Mesenchymal stem cell (in vitro differentiated cells and primary cell): ENCODE data around the gene SIT1. TPM values are rescaled to one million over a fixed set of nuclear protein-coding genes. Genes with fewer than 3 reads are reported as not detected.

Experiments used
- DNase-seq: peaks from one replicate; pipeline ENCODE4 v3.0.0-alpha.2; 2013
- H2AFZ ChIP-seq: one replicate; pipeline ENCODE4 v1.6.1; 2013; ENCODE audit warnings: low read depth, mild to moderate bottlenecking, control low read depth, inconsistent platforms, low read length, moderate library complexity
- H2AK5ac ChIP-seq: 2 replicates; pipeline ENCODE4 v1.6.1; 2013; ENCODE audit warnings: low read length, moderate library complexity, mild to moderate bottlenecking, inconsistent platforms; ENCODE audit not compliant: severe bottlenecking
- H2BK120ac ChIP-seq: one replicate; pipeline ENCODE4 v1.6.1; 2013; ENCODE audit warnings: low read depth, mild to moderate bottlenecking, inconsistent platforms, low read length, moderate library complexity
- H2BK12ac ChIP-seq, 2 experiments: one replicate each; pipeline ENCODE4 v1.6.1; 2013; ENCODE audit warnings: inconsistent platforms in 2 of 2, low read length in 2 of 2, mild to moderate bottlenecking in 2 of 2, moderate library complexity in 2 of 2, control low read depth in 1 of 2
- H2BK15ac ChIP-seq: one replicate; pipeline ENCODE4 v1.6.1; 2013; ENCODE audit warnings: mild to moderate bottlenecking, low read depth, inconsistent platforms; ENCODE audit not compliant: poor library complexity, severe bottlenecking
- H2BK5ac ChIP-seq: 2 replicates; pipeline ENCODE4 v1.6.1; 2013; ENCODE audit warnings: low read depth, mild to moderate bottlenecking, low read length, control low read depth, inconsistent platforms; ENCODE audit not compliant: poor library complexity, severe bottlenecking
- H3K14ac ChIP-seq, 2 experiments: one replicate each; pipeline ENCODE4 v1.6.1; 2013; ENCODE audit warnings: inconsistent platforms in 2 of 2, low read length in 2 of 2, control low read depth in 1 of 2, mild to moderate bottlenecking in 1 of 2, moderate library complexity in 1 of 2
- H3K18ac ChIP-seq, 2 experiments: one replicate each; pipeline ENCODE4 v1.6.1; 2013; ENCODE audit warnings: inconsistent platforms in 2 of 2, low read length in 2 of 2, control low read depth in 1 of 2, low read depth in 1 of 2, mild to moderate bottlenecking in 1 of 2
- H3K23ac ChIP-seq, 2 experiments: one replicate each; pipeline ENCODE4 v1.6.1; 2013; ENCODE audit warnings: inconsistent platforms in 2 of 2, low read length in 2 of 2, mild to moderate bottlenecking in 2 of 2, moderate library complexity in 2 of 2, control low read depth in 1 of 2
- H3K27ac ChIP-seq: 2 replicates; pipeline ENCODE4 v1.5.1; 2013; ENCODE audit warnings: mild to moderate bottlenecking, moderate library complexity, low read length, control low read depth, inconsistent platforms; ENCODE audit not compliant: poor library complexity, severe bottlenecking
- H3K27me3 ChIP-seq, 2 experiments: 2 replicates each; pipeline versions ENCODE4 v1.6.1 to v1.7.0; 2013; ENCODE audit warnings: low read length in 2 of 2, mild to moderate bottlenecking in 2 of 2, moderate library complexity in 2 of 2, control low read depth in 1 of 2, inconsistent platforms in 1 of 2; ENCODE audit not compliant: control insufficient read depth in 1 of 2, insufficient read depth in 1 of 2
- H3K36me3 ChIP-seq, 2 experiments: 2 replicates each; pipeline versions ENCODE4 v1.6.1 to v1.7.0; 2013; ENCODE audit warnings: low read length in 2 of 2, control low read depth in 1 of 2, inconsistent platforms in 1 of 2, low read depth in 1 of 2, mild to moderate bottlenecking in 1 of 2; ENCODE audit not compliant: insufficient read depth in 2 of 2, control insufficient read depth in 1 of 2
- H3K4ac ChIP-seq, 2 experiments: one replicate each; pipeline ENCODE4 v1.6.1; 2013; ENCODE audit warnings: inconsistent platforms in 2 of 2, low read length in 2 of 2, mild to moderate bottlenecking in 2 of 2, moderate library complexity in 2 of 2, control low read depth in 1 of 2, low read depth in 1 of 2
- H3K4me1 ChIP-seq: 2 replicates; pipeline ENCODE4 v1.6.1; 2013; ENCODE audit warnings: low read depth, low read length, control low read depth; ENCODE audit not compliant: control insufficient read depth, insufficient read depth
- H3K4me2 ChIP-seq: 2 replicates; pipeline ENCODE4 v1.6.1; 2013; ENCODE audit warnings: low read length, mild to moderate bottlenecking, inconsistent platforms; ENCODE audit not compliant: poor library complexity, severe bottlenecking
- H3K4me3 ChIP-seq, 2 experiments: 2 replicates each; pipeline versions ENCODE4 v1.5.1 to v1.7.0; 2013; ENCODE audit warnings: low read length in 2 of 2, mild to moderate bottlenecking in 2 of 2, control low read depth in 1 of 2, low read depth in 1 of 2; ENCODE audit not compliant: insufficient read depth in 1 of 2
- H3K79me1 ChIP-seq: replicated peaks from 2 replicates; pipeline ENCODE4 v1.6.1; 2013; ENCODE audit warnings: mild to moderate bottlenecking, control low read depth, low read length, inconsistent platforms; ENCODE audit not compliant: poor library complexity, severe bottlenecking
- H3K9ac ChIP-seq: 2 replicates; pipeline ENCODE4 v1.7.0; 2013; ENCODE audit warnings: mild to moderate bottlenecking, low read length, moderate library complexity
- H3K9me3 ChIP-seq: 2 replicates; pipeline ENCODE4 v1.7.0; 2013; ENCODE audit warnings: mild to moderate bottlenecking, low read length; ENCODE audit not compliant: control insufficient read depth
- H4K8ac ChIP-seq: one replicate; pipeline ENCODE4 v1.6.1; 2013; ENCODE audit warnings: inconsistent platforms, mild to moderate bottlenecking, low read length, moderate library complexity
- H4K91ac ChIP-seq: one replicate; pipeline ENCODE4 v1.6.1; 2013; ENCODE audit warnings: mild to moderate bottlenecking, low read length, inconsistent platforms
- WGBS: methylation state at CpG from one replicate; pipeline ENCODE4 v1.1.7; 2013; ENCODE audit warnings: mixed read lengths; 5-methylcytosine and 5-hydroxymethylcytosine counted together
- polyA plus RNA-seq, 2 experiments: library from polyadenylated mRNA; stranded (reverse); fragments of 200-250 nt; gene quantifications; one replicate each; pipeline ENCODE4 v1.2.3, GENCODE V29; 2013

The SIT1 gene
- not detected for polyA plus RNA-seq (2013, experiment 1 of 2)
- polyA plus RNA-seq (2013, experiment 2 of 2) = not detected

GRCh38 chr9:35650341-35651158, at the start of gene SIT1:
TSS of gene SIT1 (minus strand) at chr9:35650931. CDS start at chr9:35650853, 78 bp downstream.
- no peak for DNase-seq
- H2AFZ ChIP-seq = no peak within 1 kb of the TSS
- H2BK15ac ChIP-seq = no peak within 1 kb of the TSS
- no peaks in the 10 kb centered on the region for H3K27me3 ChIP-seq
- no peak within 1 kb of the TSS for H2BK12ac ChIP-seq
- no peak within 1 kb of the TSS for H2BK120ac ChIP-seq
- H4K8ac ChIP-seq = no peak within 1 kb of the TSS
- no peak within 1 kb of the TSS for H2BK5ac ChIP-seq
- H3K79me1 ChIP-seq = no peaks in the 10 kb centered on the region
- H4K91ac ChIP-seq = no peak within 1 kb of the TSS
- H3K36me3 ChIP-seq = no peaks in the 10 kb centered on the region
- peak within 1 kb of the TSS in 1 of 2 experiments; percentile 11 for H3K23ac ChIP-seq
- WGBS = 71% methylated on average over 10 of the region's 22 CpGs
- H3K4ac ChIP-seq = peak within 1 kb of the TSS in 1 of 2 experiments; percentile 30
- H3K18ac ChIP-seq = no peak within 1 kb of the TSS
- no peak within 1 kb of the TSS for H3K27ac ChIP-seq
- no peaks in the 10 kb centered on the region for H3K9me3 ChIP-seq
- no peak within 1 kb of the TSS for H3K4me2 ChIP-seq
- H2AK5ac ChIP-seq = no peak within 1 kb of the TSS
- H3K4me3 ChIP-seq = peak within 1 kb of the TSS in 1 of 2 experiments; percentile 59
- no peak within 1 kb of the TSS for H3K14ac ChIP-seq
- peaks cover 6% of the 10 kb centered on the region for H3K4me1 ChIP-seq
- peak within 1 kb of the TSS; percentile 74 for H3K9ac ChIP-seq

- Histone ChIP-seq H3K14ac (no peak overlapping the region), H2BK15ac (no peak overlapping the region), H3K18ac (no peak overlapping the region), H2BK5ac (no peak overlapping the region), H3K4me2 (no peak overlapping the region), H2AFZ (no peak overlapping the region), H3K4me1 (no peaks in the 10 kb centered on the region), H4K91ac (no peak overlapping the region), H3K9ac (no peak overlapping the region), H3K36me3 (peaks cover 85 to 94% of the 10 kb centered on the region in 2 experiments), H3K9me3 (no peaks in the 10 kb centered on the region), H3K79me1 (peaks cover 15% of the 10 kb centered on the region), H3K4me3 (no peak overlapping the region), H2BK12ac (no peak overlapping the region), H3K4ac (no peak overlapping the region), H3K27ac (no peak overlapping the region), H4K8ac (no peak overlapping the region), H2AK5ac (no peak overlapping the region), H3K27me3 (no peaks in the 10 kb centered on the region), H3K23ac (no peak overlapping the region), H2BK120ac (no peak overlapping the region)
- DNase-seq = no peak
- 92% methylated on average over 11 of the region's 11 CpGs for WGBS
These were observed 49.3 kb upstream of the SIT1 start for GRCh38 chr9:35700031-35700430.

GRCh38 chr9:35698231-35698630, 47.5 kb upstream of the SIT1 start:
- Histone ChIP-seq H2AK5ac (no peak overlapping the region), H2BK120ac (no peak overlapping the region), H3K14ac (no peak overlapping the region), H3K4me1 (no peaks in the 10 kb centered on the region), H3K4ac (no peak overlapping the region), H3K27me3 (no peaks in the 10 kb centered on the region), H4K91ac (no peak overlapping the region), H2BK5ac (no peak overlapping the region), H2AFZ (no peak overlapping the region), H2BK15ac (no peak overlapping the region), H3K23ac (no peak overlapping the region), H3K9me3 (no peaks in the 10 kb centered on the region), H3K4me3 (no peak overlapping the region), H3K27ac (no peak overlapping the region), H3K9ac (no peak overlapping the region), H2BK12ac (no peak overlapping the region), H3K4me2 (no peak overlapping the region), H3K36me3 (peaks cover 67 to 76% of the 10 kb centered on the region in 2 experiments), H3K18ac (no peak overlapping the region), H3K79me1 (peaks cover 4% of the 10 kb centered on the region), H4K8ac (no peak overlapping the region)
- 91% methylated on average over 5 of the region's 5 CpGs for WGBS
- no peak for DNase-seq

GRCh38 chr9:35697486-35697885, 46.8 kb upstream of the SIT1 start:
- peaks cover 60 to 69% of the 10 kb centered on the region in 2 experiments for H3K36me3 ChIP-seq
- no peak overlapping the region for H4K91ac ChIP-seq
- H3K23ac ChIP-seq = no peak overlapping the region
- no peaks in the 10 kb centered on the region for H3K9me3 ChIP-seq
- H4K8ac ChIP-seq = no peak overlapping the region
- no peak overlapping the region for H2BK5ac ChIP-seq
- no peak overlapping the region for H2BK120ac ChIP-seq
- no peak overlapping the region for H2AK5ac ChIP-seq
- no peaks in the 10 kb centered on the region for H3K4me1 ChIP-seq
- 96% methylated on average over 14 of the region's 14 CpGs for WGBS
- H3K4me3 ChIP-seq = no peak overlapping the region
- no peak overlapping the region for H2BK12ac ChIP-seq
- no peak overlapping the region for H3K14ac ChIP-seq
- no peak overlapping the region for H3K4me2 ChIP-seq
- H3K4ac ChIP-seq = no peak overlapping the region
- H3K9ac ChIP-seq = no peak overlapping the region
- no peak overlapping the region for H3K27ac ChIP-seq
- peaks cover 4% of the 10 kb centered on the region for H3K79me1 ChIP-seq
- no peak overlapping the region for H2BK15ac ChIP-seq
- H2AFZ ChIP-seq = no peak overlapping the region
- no peak for DNase-seq
- no peak overlapping the region for H3K18ac ChIP-seq
- no peaks in the 10 kb centered on the region for H3K27me3 ChIP-seq
